ENCODE measurements around the gene RP9.
A peak's percentile ranks its signal among the peaks of the same experiment; 100 is the strongest.

Gene RP9

GRCh38 chr7:33109005-33109757 is at the start of gene RP9:
Gene RP9 (minus strand): TSS chr7:33109404. CDS start chr7:33109372, 32 bp downstream.
- DNase-seq, result peak; percentile 89

- DNase-seq, result no peak
Observed at GRCh38 chr7:33157781-33158180, 48.6 kb upstream of the RP9 start.

- no peak for DNase-seq
Observed at GRCh38 chr7:33157311-33157710, 48.1 kb upstream of the RP9 start.

- DNase-seq, result no peak
Observed at GRCh38 chr7:33156441-33156840, 47.2 kb upstream of the RP9 start.

GRCh38 chr7:33155811-33156210 is 46.6 kb upstream of the RP9 start:
- no peak for DNase-seq

DNA sequence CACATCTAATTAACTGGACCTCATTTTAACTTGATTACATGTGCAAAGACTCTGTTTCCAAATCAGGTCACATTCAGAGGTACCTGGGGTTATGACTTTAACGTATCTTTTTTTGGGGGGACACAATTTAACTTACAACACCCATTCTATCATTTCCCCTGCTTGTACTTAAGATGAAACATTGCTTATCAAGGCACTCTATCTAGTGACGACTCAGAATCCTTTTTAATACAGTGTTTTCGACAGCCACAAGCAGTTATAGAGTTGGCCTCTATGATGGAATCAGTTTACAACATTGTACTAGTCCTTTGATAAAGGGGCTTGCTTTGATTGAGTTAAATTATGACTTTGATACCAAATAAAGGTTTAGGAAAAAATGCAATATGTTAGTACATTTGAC is 42.9 kb upstream of the RP9 start:
- DNase-seq, result no peak

GRCh38 chr7:33145156-33145555 is 36.0 kb upstream of the RP9 start:
- no peak for DNase-seq

- DNase-seq, result no peak
Observed at GRCh38 chr7:33143996-33144718, 35.0 kb upstream of the RP9 start.

GRCh38 chr7:33142585-33142984 is 33.4 kb upstream of the RP9 start:
- DNase-seq, result no peak

DNA sequence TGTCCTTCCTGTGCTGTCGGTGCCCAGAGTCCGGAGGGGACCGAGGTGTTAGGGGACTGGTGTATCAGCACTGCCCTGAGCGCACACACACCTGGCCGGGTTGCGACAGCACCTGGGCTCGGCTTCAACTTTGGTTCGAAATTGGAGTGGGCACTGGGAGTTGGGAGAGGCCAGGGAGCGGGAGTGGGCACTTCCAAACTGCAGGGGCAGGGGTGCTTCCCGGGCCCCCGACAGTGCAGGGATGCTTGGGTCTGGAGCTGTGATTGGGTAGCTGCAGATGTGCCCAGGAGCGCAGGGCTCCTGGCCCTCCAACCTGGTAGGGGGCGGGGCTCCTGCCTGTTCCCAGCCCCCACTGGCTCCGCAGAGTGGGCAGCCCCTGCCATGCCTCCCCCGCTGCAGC is 27.9 kb upstream of the RP9 start:
- no peak for DNase-seq

- no peak for DNase-seq
Observed at GRCh38 chr7:33130184-33130583, 21.0 kb upstream of the RP9 start.

DNA sequence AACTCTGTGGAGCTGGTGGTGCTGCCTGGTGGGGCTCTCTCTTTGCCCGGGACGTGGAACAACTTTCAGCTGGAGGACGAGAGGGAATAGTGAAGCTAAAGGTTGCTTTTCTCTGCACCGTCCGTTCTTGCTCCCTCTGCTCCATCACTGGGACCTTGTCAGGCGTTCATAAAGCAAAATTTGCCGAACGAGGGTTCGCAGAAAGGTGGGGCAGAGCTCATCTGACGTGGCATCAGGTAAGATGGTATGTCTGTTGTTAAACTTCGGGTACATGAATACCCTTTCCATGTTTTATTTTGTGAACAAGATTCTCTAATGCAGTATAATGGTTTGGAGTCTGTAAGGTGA is 20.6 kb upstream of the RP9 start:
- DNase-seq, result no peak

GRCh38 chr7:33128990-33129805 is 20.0 kb upstream of the RP9 start, which contains the start of gene BBS9:
Gene BBS9 (plus strand): TSS chr7:33129564. CDS start chr7:33146253, 16,689 bp downstream.
- DNase-seq, result peak; percentile 96

GRCh38 chr7:33128631-33128989 is 19.4 kb upstream of the RP9 start:
- no peak for DNase-seq

DNA sequence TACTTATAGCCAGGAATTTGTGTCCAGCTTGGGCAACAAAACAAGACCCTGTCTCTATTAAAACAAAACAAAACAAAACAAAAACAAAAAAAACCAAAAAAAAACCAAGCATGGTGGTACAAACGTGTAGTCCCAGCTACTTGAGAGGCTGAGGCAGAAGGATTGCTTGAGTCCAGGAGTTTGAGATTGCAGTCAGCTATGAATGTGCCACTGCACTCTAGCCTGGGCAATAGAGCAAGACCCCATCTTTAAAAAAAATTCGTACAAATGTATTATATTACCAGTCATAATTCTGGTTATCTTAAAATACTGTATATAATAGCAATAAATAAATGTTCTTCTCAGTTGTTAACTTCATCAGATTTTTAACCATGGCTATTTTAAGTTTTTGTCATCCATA is 17.9 kb upstream of the RP9 start:
- DNase-seq, result no peak

DNA sequence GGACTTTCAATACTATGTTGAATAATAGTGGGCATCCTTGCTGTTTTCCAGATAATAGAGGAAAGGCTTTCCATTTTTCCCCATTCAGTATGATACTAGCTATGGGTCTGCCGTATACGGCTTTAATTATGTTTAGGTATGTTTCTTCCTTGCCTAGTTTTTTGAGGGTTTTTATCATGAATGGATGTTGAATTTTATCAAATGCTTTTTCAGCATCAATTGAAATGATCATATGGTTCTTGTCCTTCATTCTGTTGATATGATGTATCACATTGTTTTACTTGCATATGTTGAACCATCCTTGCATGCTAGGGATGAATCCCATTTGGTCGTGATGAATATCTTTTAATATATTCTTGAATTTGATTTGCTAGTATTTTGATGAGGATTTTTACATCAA is 9.2 kb upstream of the RP9 start:
- no peak for DNase-seq

DNA sequence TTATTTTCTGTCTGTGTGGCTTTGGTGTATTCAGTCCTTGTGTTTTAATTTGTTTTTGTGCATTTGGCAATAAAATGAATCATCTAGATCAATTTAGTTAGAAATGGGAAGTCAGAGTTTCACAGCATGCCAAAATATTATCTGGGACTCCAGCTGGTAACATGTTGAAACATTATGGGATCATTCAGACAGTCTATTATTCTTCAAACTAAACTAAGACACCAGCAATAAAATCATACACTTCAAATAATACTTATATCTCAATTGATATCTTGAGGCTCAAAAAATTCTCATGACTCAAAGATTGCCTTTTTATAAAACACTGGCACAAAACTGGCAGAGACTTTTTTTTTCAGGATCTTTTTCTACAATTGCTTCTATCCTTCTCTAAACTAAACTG is 5.8 kb upstream of the RP9 start:
- DNase-seq, result no peak

- no peak for DNase-seq
Observed at GRCh38 chr7:33111614-33112013, 2.4 kb upstream of the RP9 start.

DNA sequence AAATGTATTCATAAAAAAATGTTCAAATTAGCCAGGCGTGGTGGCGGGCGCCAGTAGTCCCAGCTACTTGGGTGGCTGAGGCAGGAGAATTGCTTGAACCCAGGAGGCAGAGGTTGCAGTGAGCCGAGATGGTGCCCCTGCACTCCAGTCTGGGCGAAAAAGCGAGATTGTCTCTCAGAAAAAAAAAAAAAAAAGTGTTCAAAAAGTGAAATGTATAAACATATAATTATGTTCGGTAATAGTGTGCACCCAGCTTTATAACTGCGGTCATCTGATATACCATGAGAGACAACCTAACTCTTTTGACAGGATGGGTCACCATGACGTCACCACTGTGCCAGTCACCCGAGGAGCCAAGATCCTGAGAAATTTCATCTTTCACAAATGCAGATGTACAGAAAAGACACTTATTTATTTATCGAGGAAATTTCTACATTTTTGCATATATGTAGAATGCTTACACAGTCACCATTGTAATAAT is 594 bp upstream of the RP9 start:
- no peak for DNase-seq

- DNase-seq, result no peak
Observed at GRCh38 chr7:33108554-33109004, 625 bp downstream of the RP9 start.

DNA sequence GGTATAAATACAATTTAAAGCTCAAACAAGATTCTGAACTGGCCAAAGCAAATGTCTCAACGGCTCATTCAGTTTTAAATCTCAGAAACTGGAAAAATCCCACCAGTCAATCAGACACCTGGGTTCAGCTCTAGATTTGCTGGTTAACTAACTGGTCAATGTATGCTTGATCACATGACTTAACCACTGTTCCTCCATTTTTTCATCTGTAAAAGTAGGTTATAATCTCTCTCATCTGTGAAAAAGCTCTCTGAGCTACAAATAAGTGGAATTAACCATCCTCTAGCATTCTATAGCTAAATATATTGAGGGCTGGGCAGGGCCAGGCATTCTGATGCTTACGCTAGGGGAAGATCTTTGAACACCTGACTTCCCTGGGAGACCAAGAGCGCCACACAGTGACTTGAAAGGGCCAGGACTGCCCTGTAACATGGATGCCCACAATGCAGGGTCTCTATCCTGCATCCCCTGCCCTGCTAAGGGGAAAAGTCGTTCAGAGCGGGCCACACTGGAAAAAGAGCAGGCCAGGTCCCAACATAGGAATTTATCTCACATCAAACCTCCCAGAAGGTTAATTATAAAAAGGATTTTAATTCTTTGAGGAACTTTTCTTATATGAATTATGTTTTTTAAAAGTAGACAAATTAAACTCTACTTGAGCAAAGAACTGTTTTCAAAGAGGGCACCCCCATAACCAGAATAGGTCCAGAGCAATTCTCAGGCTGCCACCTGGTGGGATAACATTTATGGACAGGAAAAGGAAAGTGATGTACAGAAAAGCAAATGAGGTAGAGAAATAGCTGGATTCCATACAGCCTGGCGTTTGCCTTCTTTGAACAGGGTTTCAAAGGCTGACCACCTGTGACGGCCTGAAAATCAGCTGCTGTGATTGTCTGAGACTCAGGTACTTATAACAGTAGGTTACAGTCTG is 1.8 kb downstream of the RP9 start:
- DNase-seq, result no peak

GRCh38 chr7:33101906-33102305 is 7.3 kb downstream of the RP9 start:
- DNase-seq, result no peak
